Measurements from ENCODE around the gene SYNE2.

The SYNE2 gene

DNA sequence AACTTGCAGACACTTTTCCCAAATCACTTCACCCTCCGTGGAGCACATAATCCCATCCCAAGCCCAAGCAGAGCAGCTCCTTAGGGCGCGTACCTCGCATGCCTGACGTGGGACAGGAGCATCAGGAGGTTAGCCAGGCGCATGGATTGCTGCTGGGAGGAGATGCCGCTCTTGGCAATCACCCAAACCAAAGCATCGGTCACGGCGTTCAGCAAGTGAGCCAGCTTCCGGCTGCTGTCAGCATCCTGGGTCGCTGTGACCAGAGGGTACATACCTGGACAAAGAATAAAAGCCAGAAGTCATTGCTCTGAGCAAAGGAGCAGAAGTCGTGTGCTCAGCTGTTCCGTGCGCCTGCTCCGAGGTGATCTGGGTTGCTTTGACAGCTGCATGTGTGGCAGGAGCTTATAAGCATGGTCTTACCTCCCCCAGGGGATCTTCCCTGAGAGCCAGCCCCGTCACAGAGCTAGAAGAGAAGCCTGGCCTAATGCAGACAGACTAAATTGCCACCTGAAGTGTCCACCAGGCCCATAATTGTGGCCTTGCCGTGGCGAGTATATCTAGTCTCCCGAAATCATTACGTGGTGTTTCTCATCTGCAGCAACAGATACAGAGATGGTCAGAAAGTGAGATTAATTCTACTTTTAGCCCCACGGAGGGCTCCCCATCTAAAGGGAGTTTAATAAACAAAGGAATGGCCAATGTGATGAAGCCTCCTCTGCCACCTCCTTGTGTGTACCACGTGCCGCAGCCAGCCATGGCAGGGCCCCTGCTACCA is 382.3 kb downstream of the SYNE2 start:
- Histone ChIP-seq H4K20me1 (ENCODE audit: control insufficient read depth, insufficient read depth, low read depth, low read length) (no peaks in the 10 kb centered on the region), H3K9me3 (ENCODE audit: control insufficient read depth, insufficient read depth, low read length) (no peaks in the 10 kb centered on the region), H3K79me2 (ENCODE audit: control insufficient read depth, low read length) (peaks cover 47% of the 10 kb centered on the region), H3K4me1 (ENCODE audit: control insufficient read depth, low read length) (peaks cover 88% of the 10 kb centered on the region), H3K4me3 (ENCODE audit: low read length) (peak overlapping the region; percentile 92), H3K36me3 (ENCODE audit: control insufficient read depth, low read length) (peaks cover 53% of the 10 kb centered on the region), H3K9me2 (replicated peaks; ENCODE audit: control insufficient read depth, low read length) (no peaks in the 10 kb centered on the region), H3K27ac (ENCODE audit: low read depth, low read length) (peak overlapping the region; percentile 98), H3F3A (ENCODE audit: control insufficient read depth, insufficient read depth) (peaks cover 44% of the 10 kb centered on the region), H3K4me2 (ENCODE audit: low read length) (peak overlapping the region; percentile 83), H3K27me3 (ENCODE audit: control insufficient read depth, low read length) (no peaks in the 10 kb centered on the region)
- no peak for TF ChIP-seq EZH2phosphoT487 (IDR thresholded peaks at IDR 0.05; ENCODE audit: borderline replicate concordance, low read length)
- TF ChIP-seq, protein P1, sequence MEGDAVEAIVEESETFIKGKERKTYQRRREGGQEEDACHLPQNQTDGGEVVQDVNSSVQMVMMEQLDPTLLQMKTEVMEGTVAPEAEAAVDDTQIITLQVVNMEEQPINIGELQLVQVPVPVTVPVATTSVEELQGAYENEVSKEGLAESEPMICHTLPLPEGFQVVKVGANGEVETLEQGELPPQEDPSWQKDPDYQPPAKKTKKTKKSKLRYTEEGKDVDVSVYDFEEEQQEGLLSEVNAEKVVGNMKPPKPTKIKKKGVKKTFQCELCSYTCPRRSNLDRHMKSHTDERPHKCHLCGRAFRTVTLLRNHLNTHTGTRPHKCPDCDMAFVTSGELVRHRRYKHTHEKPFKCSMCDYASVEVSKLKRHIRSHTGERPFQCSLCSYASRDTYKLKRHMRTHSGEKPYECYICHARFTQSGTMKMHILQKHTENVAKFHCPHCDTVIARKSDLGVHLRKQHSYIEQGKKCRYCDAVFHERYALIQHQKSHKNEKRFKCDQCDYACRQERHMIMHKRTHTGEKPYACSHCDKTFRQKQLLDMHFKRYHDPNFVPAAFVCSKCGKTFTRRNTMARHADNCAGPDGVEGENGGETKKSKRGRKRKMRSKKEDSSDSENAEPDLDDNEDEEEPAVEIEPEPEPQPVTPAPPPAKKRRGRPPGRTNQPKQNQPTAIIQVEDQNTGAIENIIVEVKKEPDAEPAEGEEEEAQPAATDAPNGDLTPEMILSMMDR (IDR thresholded peaks at IDR 0.05; ENCODE audit: low read depth, low read length, poor library complexity, severe bottlenecking), result no peak

DNA sequence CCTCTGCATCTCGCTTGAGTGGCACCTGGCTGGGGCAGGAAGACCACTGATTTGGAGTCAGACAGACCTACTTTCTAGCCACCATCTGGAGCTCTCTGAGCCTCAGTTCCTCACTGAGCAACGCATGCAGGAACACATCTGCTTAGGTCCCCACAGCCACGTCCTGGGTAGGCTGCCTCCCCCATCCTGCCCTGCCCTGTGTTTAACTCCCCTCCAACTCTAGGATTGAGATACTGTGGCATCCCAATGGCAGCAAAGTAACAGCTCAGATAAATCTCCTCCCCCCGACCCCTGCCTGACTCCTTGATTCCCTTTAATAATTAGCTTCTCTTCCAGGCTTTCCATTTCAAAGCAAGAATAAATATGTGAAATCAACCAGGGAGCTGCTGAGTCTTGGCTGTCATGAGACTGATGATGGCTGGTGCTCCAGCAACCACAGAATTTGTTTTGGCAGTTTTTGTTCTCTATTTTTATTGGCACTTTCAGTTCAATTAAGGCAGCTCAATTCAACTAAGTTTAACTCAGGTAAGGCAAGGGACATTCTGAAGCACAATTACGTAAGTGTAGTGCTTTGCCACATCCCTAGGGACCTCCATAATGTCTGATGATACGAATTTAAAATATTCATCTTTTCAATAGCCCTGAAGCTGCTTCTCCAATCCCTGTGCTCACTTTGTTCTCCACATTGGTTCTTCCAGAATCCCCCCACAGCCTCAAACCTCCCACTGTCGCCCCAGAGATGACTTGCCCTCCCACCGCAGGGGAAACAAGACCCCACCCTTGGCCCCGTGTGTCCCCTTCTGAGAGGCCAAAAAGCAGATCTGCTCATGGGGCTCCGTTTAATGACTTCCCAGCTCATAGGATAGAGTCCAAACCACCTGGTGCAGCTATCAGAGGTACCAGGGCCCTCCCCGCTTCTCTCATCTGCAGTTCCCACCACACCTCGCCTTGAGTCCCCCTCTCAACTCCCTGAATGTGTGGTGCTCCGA is 383.1 kb downstream of the SYNE2 start:
- no peaks in the 10 kb centered on the region for H3K9me3 ChIP-seq (ENCODE audit: control insufficient read depth, insufficient read depth, low read length)
- H3K79me2 ChIP-seq (ENCODE audit: control insufficient read depth, low read length), result peaks cover 40% of the 10 kb centered on the region
- H3K36me3 ChIP-seq (ENCODE audit: control insufficient read depth, low read length), result peaks cover 49% of the 10 kb centered on the region
- H3K27me3 ChIP-seq (ENCODE audit: control insufficient read depth, low read length), result no peaks in the 10 kb centered on the region
- H3K27ac ChIP-seq (ENCODE audit: low read depth, low read length), result peak overlapping the region; percentile 98
- TF ChIP-seq, protein P1 (IDR thresholded peaks at IDR 0.05; ENCODE audit: low read depth, low read length, poor library complexity, severe bottlenecking), result no peak
- TF ChIP-seq EZH2phosphoT487 (IDR thresholded peaks at IDR 0.05; ENCODE audit: borderline replicate concordance, low read length), result no peak
- H3K9me2 ChIP-seq (replicated peaks; ENCODE audit: control insufficient read depth, low read length), result no peaks in the 10 kb centered on the region
- H3K4me2 ChIP-seq (ENCODE audit: low read length), result peak overlapping the region; percentile 83
- peaks cover 39% of the 10 kb centered on the region for H3F3A ChIP-seq (ENCODE audit: control insufficient read depth, insufficient read depth)
- no peaks in the 10 kb centered on the region for H4K20me1 ChIP-seq (ENCODE audit: control insufficient read depth, insufficient read depth, low read depth, low read length)
- peaks cover 82% of the 10 kb centered on the region for H3K4me1 ChIP-seq (ENCODE audit: control insufficient read depth, low read length)
- H3K4me3 ChIP-seq (ENCODE audit: low read length), result peak overlapping the region; percentile 92

DNA sequence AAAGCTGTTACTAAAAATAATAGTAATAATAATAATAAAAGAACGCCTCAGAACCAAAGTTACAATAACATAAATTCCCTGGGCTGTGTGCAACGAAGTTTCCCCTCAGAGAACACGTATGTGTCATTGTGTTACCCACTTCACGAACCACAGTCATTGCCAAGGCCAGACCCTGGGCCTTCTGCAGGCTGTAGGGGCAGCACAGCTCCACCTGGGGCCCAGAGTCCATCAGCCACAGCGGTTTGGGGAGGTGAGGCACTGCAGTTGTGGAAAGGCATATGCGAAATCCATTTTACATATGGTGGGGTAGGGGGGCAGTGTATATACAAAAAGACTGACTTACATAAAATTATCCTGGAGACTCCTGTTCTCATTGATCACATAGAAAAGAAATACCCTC is 385.2 kb downstream of the SYNE2 start:
- peaks cover 25% of the 10 kb centered on the region for H3F3A ChIP-seq (ENCODE audit: control insufficient read depth, insufficient read depth)
- H3K4me3 ChIP-seq (ENCODE audit: low read length), result no peak overlapping the region
- peak overlapping the region; percentile 22; the same call in 1 of the 2 replicates for H3K27ac ChIP-seq (ENCODE audit: low read depth, low read length)
- no peaks in the 10 kb centered on the region for H3K27me3 ChIP-seq (ENCODE audit: control insufficient read depth, low read length)
- H3K36me3 ChIP-seq (ENCODE audit: control insufficient read depth, low read length), result peaks cover 28% of the 10 kb centered on the region
- peaks cover 61% of the 10 kb centered on the region for H3K4me1 ChIP-seq (ENCODE audit: control insufficient read depth, low read length)
- no peaks in the 10 kb centered on the region for H3K9me3 ChIP-seq (ENCODE audit: control insufficient read depth, insufficient read depth, low read length)
- H3K4me2 ChIP-seq (ENCODE audit: low read length), result peak overlapping the region; percentile 5; the same call in 1 of the 2 replicates
- H3K9me2 ChIP-seq (replicated peaks; ENCODE audit: control insufficient read depth, low read length), result no peaks in the 10 kb centered on the region
- no peaks in the 10 kb centered on the region for H4K20me1 ChIP-seq (ENCODE audit: control insufficient read depth, insufficient read depth, low read depth, low read length)
- peaks cover 19% of the 10 kb centered on the region for H3K79me2 ChIP-seq (ENCODE audit: control insufficient read depth, low read length)
- TF ChIP-seq, protein P1 (IDR thresholded peaks at IDR 0.05; ENCODE audit: low read depth, low read length, poor library complexity, severe bottlenecking), result no peak
- TF ChIP-seq EZH2phosphoT487 (IDR thresholded peaks at IDR 0.05; ENCODE audit: borderline replicate concordance, low read length), result no peak
